Caco-2 (cell line): ENCODE data around the gene ASZ1. TPM values are rescaled to one million over a fixed set of nuclear protein-coding genes. Genes with fewer than 3 reads are reported as not detected.

Source experiments
- BruUV-seq: library from RNA; stranded (reverse); fragments of 400-500 nt; replicated peaks from 2 replicates; lab custom pipeline; 2021; lab: Mats Ljungman, UMichigan
- CTCF ChIA-PET: fragments of 300-600 bp; sonication (Branson Sonifier 250); formaldehyde crosslinking; loops from one replicate; lab custom pipeline; 2022; ENCODE audit warnings: antibody characterized with exemption; lab: Charles Lee
- POLR2A ChIA-PET: fragments of 300-600 bp; sonication (Branson Sonifier 250); formaldehyde crosslinking; loops from one replicate; lab custom pipeline; 2022; ENCODE audit warnings: antibody characterized with exemption; lab: Charles Lee
- DNase-seq, 2 experiments: peaks; one replicate each; pipeline versions ENCODE4 v3.0.0 to v3.0.0-alpha.2; 2020 to 2022
- H3K27me3 ChIP-seq: replicated peaks from 2 replicates; pipeline ENCODE4 v1.6.0; 2011; ENCODE audit warnings: low read length; ENCODE audit not compliant: control insufficient read depth, insufficient read depth
- H3K36me3 ChIP-seq: 2 replicates; pipeline ENCODE4 v1.5.1; 2011; ENCODE audit warnings: low read length; ENCODE audit not compliant: control insufficient read depth, insufficient read depth
- H3K4me1 ChIP-seq: fragments of 250-450 bp; sonication (Bioruptor Pico); 2 replicates; pipeline ENCODE4 v1.5.1; 2020; ENCODE audit warnings: mild to moderate bottlenecking
- H3K4me3 ChIP-seq: 2 replicates; pipeline ENCODE4 v1.5.1; 2011; ENCODE audit warnings: low read depth, mild to moderate bottlenecking, control low read depth, low read length
- H3K9me3 ChIP-seq: fragments of 250-450 bp; sonication (Bioruptor Pico); 2 replicates; pipeline ENCODE4 v1.5.1; 2020; ENCODE audit warnings: mild to moderate bottlenecking, moderate library complexity
- H3K27ac Mint-ChIP-seq: one replicate; pipeline ENCODE4 v1.8.0; 2022; ENCODE audit warnings: mixed read lengths; ENCODE audit not compliant: unreplicated experiment
- H3K27me3 Mint-ChIP-seq: one replicate; pipeline ENCODE4 v1.8.0; 2022; ENCODE audit warnings: mixed read lengths; ENCODE audit not compliant: insufficient read depth, unreplicated experiment
- H3K36me3 Mint-ChIP-seq: one replicate; pipeline ENCODE4 v1.8.0; 2022; ENCODE audit warnings: mild to moderate bottlenecking, mixed read lengths; ENCODE audit not compliant: insufficient read depth, unreplicated experiment
- H3K4me1 Mint-ChIP-seq: one replicate; pipeline ENCODE4 v1.8.0; 2022; ENCODE audit warnings: low read depth, mixed read lengths; ENCODE audit not compliant: unreplicated experiment
- H3K4me3 Mint-ChIP-seq: one replicate; pipeline ENCODE4 v1.8.0; 2022; ENCODE audit warnings: mild to moderate bottlenecking, moderate library complexity, mixed read lengths; ENCODE audit not compliant: unreplicated experiment
- H3K9me3 Mint-ChIP-seq: one replicate; pipeline ENCODE4 v1.8.0; 2022; ENCODE audit warnings: mixed read lengths; ENCODE audit not compliant: unreplicated experiment
- CTCF ChIP-seq, 2 experiments: fragments of 200-600 bp in 1 of 2; IDR thresholded peaks; 1 replicate in 1 of 2; 2 replicates in 1 of 2; pipeline versions ENCODE4 v1.5.1 to v1.8.0; 2011 to 2022; ENCODE audit warnings: antibody characterized with exemption in 1 of 2, control low read depth in 1 of 2, inconsistent platforms in 1 of 2, low read depth in 1 of 2, low read length in 1 of 2, mild to moderate bottlenecking in 1 of 2, moderate library complexity in 1 of 2; ENCODE audit not compliant: insufficient read depth in 1 of 2, severe bottlenecking in 1 of 2, unreplicated experiment in 1 of 2
- intact Hi-C: fragments of 100-400 bp; cut with micrococcal nuclease; formaldehyde crosslinking; loops from one replicate; pipeline ENCODE4 v1.10.0; 2022; ENCODE audit not compliant: unreplicated experiment
- total RNA-seq: library from RNA; stranded (reverse); gene quantifications from 2 replicates; pipeline ENCODE4 v1.2.3, GENCODE V29; 2022

The ASZ1 gene
- total RNA-seq, 1 experiment from 2014 or later: not detected

DNA sequence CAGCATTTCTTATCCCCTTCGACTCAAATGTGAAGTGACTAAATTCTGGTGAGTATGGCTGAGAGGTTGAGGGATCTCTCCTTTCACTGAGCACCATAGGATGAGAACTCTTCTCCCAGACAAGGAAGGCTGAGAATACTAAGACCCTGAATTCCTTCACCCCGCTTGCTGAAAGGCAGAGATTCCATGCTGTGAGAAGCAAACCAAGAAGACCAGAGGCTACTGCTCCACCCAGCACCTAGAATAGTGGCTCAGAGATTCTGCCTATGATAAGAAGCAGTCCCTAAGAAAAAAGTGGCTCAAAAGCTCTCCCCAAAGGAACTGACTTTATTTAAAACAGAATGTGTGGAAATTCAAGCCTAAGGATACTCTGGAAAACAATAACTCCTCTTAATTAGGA lies 77.7 kb downstream of the ASZ1 start:
- DNase-seq: no peak
- Mint-ChIP-seq H3K27ac (no peak overlapping the region), H3K27me3 (peaks cover 47% of the 10 kb centered on the region), H3K36me3 (no peaks in the 10 kb centered on the region), H3K9me3 (no peaks in the 10 kb centered on the region), H3K4me1 (peaks cover 6% of the 10 kb centered on the region), H3K4me3 (no peak overlapping the region)
- H3K9me3 ChIP-seq: no peaks in the 10 kb centered on the region
- intact Hi-C loops: no loop called here
- no peak for TF ChIP-seq CTCF (IDR thresholded peaks at IDR 0.05; ENCODE audit: insufficient read depth in 1 of 2, low read depth in 1 of 2, low read length in 1 of 2, severe bottlenecking in 1 of 2, unreplicated experiment in 1 of 2)
- no TSS peak for BruUV-seq
- CTCF ChIA-PET: no interaction called here
- H3K27me3 ChIP-seq: no peaks in the 10 kb centered on the region
- POLR2A ChIA-PET: no interaction called here
- no peaks in the 10 kb centered on the region for H3K36me3 ChIP-seq
- H3K4me3 ChIP-seq: no peak overlapping the region
- no peaks in the 10 kb centered on the region for H3K4me1 ChIP-seq

GRCh38 chr7:117347962-117348672 lies 79.2 kb downstream of the ASZ1 start:
- H3K36me3 ChIP-seq: no peaks in the 10 kb centered on the region
- H3K4me3 ChIP-seq: no peak overlapping the region
- no peak for DNase-seq
- CTCF ChIA-PET: no interaction called here
- H3K27ac Mint-ChIP-seq: no peak overlapping the region
- no peaks in the 10 kb centered on the region for H3K36me3 Mint-ChIP-seq
- TF ChIP-seq CTCF (IDR thresholded peaks at IDR 0.05; ENCODE audit: insufficient read depth in 1 of 2, low read depth in 1 of 2, low read length in 1 of 2, severe bottlenecking in 1 of 2, unreplicated experiment in 1 of 2): no peak
- POLR2A ChIA-PET: no interaction called here
- H3K4me1 ChIP-seq: no peaks in the 10 kb centered on the region
- H3K4me1 Mint-ChIP-seq: peaks cover 6% of the 10 kb centered on the region
- H3K9me3 Mint-ChIP-seq: no peaks in the 10 kb centered on the region
- no peak overlapping the region for H3K4me3 Mint-ChIP-seq
- BruUV-seq: no TSS peak
- no peaks in the 10 kb centered on the region for H3K27me3 ChIP-seq
- peaks cover 50% of the 10 kb centered on the region for H3K27me3 Mint-ChIP-seq
- no peaks in the 10 kb centered on the region for H3K9me3 ChIP-seq
- intact Hi-C loops: no loop called here

DNA sequence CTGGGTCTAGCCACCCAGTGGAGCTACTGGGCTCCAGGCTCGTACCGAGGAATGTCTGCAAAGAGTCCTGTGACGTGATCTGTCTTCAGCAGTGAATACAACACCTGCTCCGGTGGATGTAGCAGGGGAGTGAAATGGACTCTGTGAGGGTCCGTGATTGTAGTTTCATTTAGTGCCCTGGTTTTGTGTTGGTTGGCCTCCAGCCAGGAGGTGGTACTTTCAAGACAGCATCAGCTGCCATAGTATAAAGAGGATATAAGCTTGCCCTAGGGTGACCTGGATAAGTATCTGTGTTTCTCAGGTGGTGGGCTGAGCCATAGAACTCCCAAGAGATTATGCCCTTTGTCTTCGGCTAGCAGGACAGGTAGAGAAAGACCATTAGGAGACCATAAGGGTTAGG lies 79.8 kb downstream of the ASZ1 start:
- DNase-seq: no peak
- H3K27me3 Mint-ChIP-seq: peaks cover 50% of the 10 kb centered on the region
- H3K4me3 Mint-ChIP-seq: no peak overlapping the region
- no peaks in the 10 kb centered on the region for H3K9me3 Mint-ChIP-seq
- H3K4me1 Mint-ChIP-seq: peaks cover 6% of the 10 kb centered on the region
- H3K36me3 Mint-ChIP-seq: no peaks in the 10 kb centered on the region
- CTCF ChIA-PET: no interaction called here
- no peaks in the 10 kb centered on the region for H3K4me1 ChIP-seq
- no peak overlapping the region for H3K4me3 ChIP-seq
- no peaks in the 10 kb centered on the region for H3K9me3 ChIP-seq
- H3K36me3 ChIP-seq: no peaks in the 10 kb centered on the region
- TF ChIP-seq CTCF (IDR thresholded peaks at IDR 0.05; ENCODE audit: insufficient read depth in 1 of 2, low read depth in 1 of 2, low read length in 1 of 2, severe bottlenecking in 1 of 2, unreplicated experiment in 1 of 2): no peak
- POLR2A ChIA-PET: no interaction called here
- BruUV-seq: no TSS peak
- intact Hi-C loops: no loop called here
- H3K27ac Mint-ChIP-seq: no peak overlapping the region
- H3K27me3 ChIP-seq: no peaks in the 10 kb centered on the region
